ENCODE results near the gene MTF2. TPM values are rescaled to one million over a fixed set of nuclear protein-coding genes. Genes with fewer than 3 reads are reported as not detected.

The MTF2 gene
- polyA plus RNA-seq, 3 donors = 16.0 to 56.3 (median 32.5) TPM

- H3K27me3 Mint-ChIP-seq (ENCODE audit: low read depth in 3 of 3) = peaks cover 0 to 5% (median 0%) of the 10 kb centered on the region in 3 donors
- Histone ChIP-seq H3K4me2 (replicated peaks; ENCODE audit: extremely low read depth, low read length, poor library complexity, severe bottlenecking) (no peak overlapping the region), H3K4me3 (replicated peaks in 1 of 3; ENCODE audit: low read depth in 2 of 3, low read length in 3 of 3) (peak overlapping the region in 1 of 3 experiments; percentile 48), H3K9ac (ENCODE audit: insufficient read depth, low read length, poor library complexity, severe bottlenecking) (no peak overlapping the region), H3K36me3 (replicated peaks in 1 of 2; ENCODE audit: control insufficient read depth in 1 of 2, insufficient read depth in 2 of 2, low read length in 2 of 2) (no peaks in the 10 kb centered on the region), H3K79me2 (ENCODE audit: insufficient read depth, low read length) (no peaks in the 10 kb centered on the region), H4K20me1 (ENCODE audit: insufficient read depth, low read length) (no peaks in the 10 kb centered on the region), H3K4me1 (ENCODE audit: control insufficient read depth in 1 of 2, insufficient read depth in 2 of 2, low read length in 2 of 2) (peaks cover 0 to 9% of the 10 kb centered on the region in 2 donors), H3K27me3 (ENCODE audit: control insufficient read depth in 2 of 2, insufficient read depth in 2 of 2, low read length in 2 of 2) (no peaks in the 10 kb centered on the region), H3K27ac (ENCODE audit: low read depth in 1 of 2, low read length in 2 of 2) (peak overlapping the region in 1 of 2 donors; percentile 20), H3K9me3 (replicated peaks in 1 of 2; ENCODE audit: control insufficient read depth in 1 of 2, insufficient read depth in 1 of 2, low read length in 2 of 2) (no peaks in the 10 kb centered on the region), H2AFZ (ENCODE audit: insufficient read depth, low read depth, low read length, poor library complexity, severe bottlenecking) (peak overlapping the region; percentile 48)
- DNase-seq = no peak
- H3K4me1 Mint-ChIP-seq = peaks cover 11% of the 10 kb centered on the region
- 100% methylated on average over 1 of the region's 4 CpGs for WGBS (ENCODE audit: insufficient coverage)
- H3K9me3 Mint-ChIP-seq = no peaks in the 10 kb centered on the region
- peak overlapping the region in 4 of 7 donors; percentile 55 to 85 (median 70) for H3K27ac Mint-ChIP-seq
- intact Hi-C loops (cut with micrococcal nuclease) = no loop called here
- H3K36me3 Mint-ChIP-seq = no peaks in the 10 kb centered on the region
- no peak for TF ChIP-seq CTCF (IDR thresholded peaks at IDR 0.05)
- H3K4me3 Mint-ChIP-seq = no peak overlapping the region
Observed at GRCh38 chr1:93043057-93043557, 36.0 kb upstream of the MTF2 start.

GRCh38 chr1:93047618-93048017 lies 31.5 kb upstream of the MTF2 start:
- H3K4me1 ChIP-seq (ENCODE audit: control insufficient read depth in 1 of 2, insufficient read depth in 2 of 2, low read length in 2 of 2) = peaks cover 0 to 3% of the 10 kb centered on the region in 2 donors
- no peaks in the 10 kb centered on the region for H3K79me2 ChIP-seq (ENCODE audit: insufficient read depth, low read length)
- Mint-ChIP-seq H3K4me1 (no peaks in the 10 kb centered on the region), H3K27me3 (ENCODE audit: low read depth in 3 of 3) (peaks cover 0 to 2% (median 2%) of the 10 kb centered on the region in 3 donors), H3K36me3 (no peaks in the 10 kb centered on the region), H3K27ac (no peak overlapping the region), H3K4me3 (no peak overlapping the region), H3K9me3 (peaks cover 0 to 2% (median 0%) of the 10 kb centered on the region in 7 donors)
- intact Hi-C loops (cut with micrococcal nuclease) = no loop called here
- H3K36me3 ChIP-seq (replicated peaks in 1 of 2; ENCODE audit: control insufficient read depth in 1 of 2, insufficient read depth in 2 of 2, low read length in 2 of 2) = no peaks in the 10 kb centered on the region
- DNase-seq = no peak
- H2AFZ ChIP-seq (ENCODE audit: insufficient read depth, low read depth, low read length, poor library complexity, severe bottlenecking) = no peak overlapping the region
- no peak overlapping the region for H3K4me2 ChIP-seq (replicated peaks; ENCODE audit: extremely low read depth, low read length, poor library complexity, severe bottlenecking)
- no peak overlapping the region for H3K9ac ChIP-seq (ENCODE audit: insufficient read depth, low read length, poor library complexity, severe bottlenecking)
- no peak for TF ChIP-seq CTCF (IDR thresholded peaks at IDR 0.05)
- no CpG with 5 or more reads among the region's 3 CpGs for WGBS (ENCODE audit: insufficient coverage)
- H4K20me1 ChIP-seq (ENCODE audit: insufficient read depth, low read length) = no peaks in the 10 kb centered on the region
- H3K27ac ChIP-seq (ENCODE audit: low read depth in 1 of 2, low read length in 2 of 2) = no peak overlapping the region
- no peaks in the 10 kb centered on the region for H3K9me3 ChIP-seq (replicated peaks in 1 of 2; ENCODE audit: control insufficient read depth in 1 of 2, insufficient read depth in 1 of 2, low read length in 2 of 2)
- no peaks in the 10 kb centered on the region for H3K27me3 ChIP-seq (ENCODE audit: control insufficient read depth in 2 of 2, insufficient read depth in 2 of 2, low read length in 2 of 2)
- H3K4me3 ChIP-seq (replicated peaks in 1 of 3; ENCODE audit: low read depth in 2 of 3, low read length in 3 of 3) = no peak overlapping the region
